ENCODE measurements around the gene ISG20.

DNA sequence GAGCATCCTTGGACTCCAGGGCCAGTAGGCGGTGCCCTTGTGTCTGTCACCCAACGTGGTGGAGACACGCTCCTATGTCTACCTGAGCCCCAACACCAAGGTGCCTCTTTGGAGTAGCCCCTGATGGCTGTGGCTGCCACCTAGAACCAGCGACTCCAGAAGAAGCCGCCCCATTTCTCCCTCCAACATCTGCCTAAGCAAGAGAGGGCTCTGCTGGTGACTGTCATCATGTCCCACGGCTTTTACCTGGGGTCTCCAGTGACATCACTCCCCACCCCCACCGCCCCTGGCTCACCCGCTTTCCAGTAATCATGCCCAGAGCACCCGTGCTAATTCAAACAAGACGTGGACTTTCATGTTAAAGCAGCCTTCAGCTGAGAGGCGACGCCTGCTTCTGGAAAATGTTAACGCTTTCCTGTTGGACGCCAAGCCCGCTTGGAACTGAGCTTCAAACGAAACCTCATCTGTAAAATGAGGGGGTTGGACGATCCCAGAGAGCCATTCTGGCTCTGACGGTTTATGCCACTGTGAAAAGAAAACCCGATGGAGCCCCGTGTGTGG is 57.0 kb downstream of the ISG20 start:
- TF ChIP-seq CTCF (IDR thresholded peaks at IDR 0.05) (no peak), POLR2AphosphoS5 (IDR thresholded peaks at IDR 0.05) (no peak), POLR2A (IDR thresholded peaks at IDR 0.05) (no peak)
